ENCODE data around the gene CHIT1. TPM values are rescaled to one million over a fixed set of nuclear protein-coding genes. Genes with fewer than 3 reads are reported as not detected.
"Not testable (repeated sequence)": the region's sequence is repeated elsewhere in the genome, so short reads cannot be mapped to it uniquely, and the experiment has no call there.

CHIT1 gene
- total and polyA plus RNA-seq, 9 donors = 0.08 to 26.9 (median 0.90) TPM; not detected in 3

DNA sequence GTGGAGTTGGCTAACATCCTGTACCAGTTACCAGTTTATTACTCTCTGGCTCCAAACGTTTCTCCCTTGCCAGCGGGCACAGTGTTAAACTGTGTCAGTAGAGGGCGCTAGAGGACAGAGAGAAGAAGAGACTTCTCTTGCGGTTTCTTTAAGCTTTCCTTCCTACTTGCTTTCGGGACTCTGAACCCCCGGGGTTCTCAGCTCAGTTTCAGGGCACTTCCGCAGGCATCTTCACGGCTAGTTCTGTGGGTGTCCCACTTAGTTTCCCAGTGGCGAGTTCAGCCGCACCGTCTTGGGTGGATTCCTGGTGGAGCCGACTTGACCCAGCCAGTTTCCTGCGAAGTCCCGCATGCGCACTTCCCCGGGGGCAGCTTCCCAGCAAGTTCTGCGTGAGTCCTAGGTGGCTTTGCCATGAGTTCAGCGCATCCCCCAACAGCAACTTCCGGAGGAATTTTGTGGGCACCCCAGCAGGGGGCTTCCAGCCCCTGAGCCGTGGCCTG lies 37.9 kb upstream of the CHIT1 start:
- intact Hi-C loops (cut with DNase I) = loop anchor here in 2 of 4 donors (10.0 kb wide), 2 partner anchors 437 to 447 kb away; no protein-coding TSS in a partner anchor
- no peaks in the 10 kb centered on the region for H3K27me3 ChIP-seq
- TF ChIP-seq EP300 (IDR thresholded peaks at IDR 0.05) (no peak), POLR2A (IDR thresholded peaks at IDR 0.05) (no peak)
- TF ChIP-seq, protein P1, sequence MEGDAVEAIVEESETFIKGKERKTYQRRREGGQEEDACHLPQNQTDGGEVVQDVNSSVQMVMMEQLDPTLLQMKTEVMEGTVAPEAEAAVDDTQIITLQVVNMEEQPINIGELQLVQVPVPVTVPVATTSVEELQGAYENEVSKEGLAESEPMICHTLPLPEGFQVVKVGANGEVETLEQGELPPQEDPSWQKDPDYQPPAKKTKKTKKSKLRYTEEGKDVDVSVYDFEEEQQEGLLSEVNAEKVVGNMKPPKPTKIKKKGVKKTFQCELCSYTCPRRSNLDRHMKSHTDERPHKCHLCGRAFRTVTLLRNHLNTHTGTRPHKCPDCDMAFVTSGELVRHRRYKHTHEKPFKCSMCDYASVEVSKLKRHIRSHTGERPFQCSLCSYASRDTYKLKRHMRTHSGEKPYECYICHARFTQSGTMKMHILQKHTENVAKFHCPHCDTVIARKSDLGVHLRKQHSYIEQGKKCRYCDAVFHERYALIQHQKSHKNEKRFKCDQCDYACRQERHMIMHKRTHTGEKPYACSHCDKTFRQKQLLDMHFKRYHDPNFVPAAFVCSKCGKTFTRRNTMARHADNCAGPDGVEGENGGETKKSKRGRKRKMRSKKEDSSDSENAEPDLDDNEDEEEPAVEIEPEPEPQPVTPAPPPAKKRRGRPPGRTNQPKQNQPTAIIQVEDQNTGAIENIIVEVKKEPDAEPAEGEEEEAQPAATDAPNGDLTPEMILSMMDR (IDR thresholded peaks at IDR 0.05) = peak; percentile 86 to 91 (median 87)
- no peaks in the 10 kb centered on the region for H3K36me3 ChIP-seq
- no peaks in the 10 kb centered on the region for H3K9me3 ChIP-seq
- 0% methylated on average over 20 of the region's 20 CpGs for WGBS, 3 donors
- H3K4me3 ChIP-seq = peak overlapping the region; percentile 56
- DNase-seq = peak; percentile 83 to 89 (median 87)
- peaks cover 3% of the 10 kb centered on the region for H3K4me1 ChIP-seq (ENCODE audit: insufficient read depth)
- peak overlapping the region; percentile 68 to 82 for H3K27ac ChIP-seq

DNA sequence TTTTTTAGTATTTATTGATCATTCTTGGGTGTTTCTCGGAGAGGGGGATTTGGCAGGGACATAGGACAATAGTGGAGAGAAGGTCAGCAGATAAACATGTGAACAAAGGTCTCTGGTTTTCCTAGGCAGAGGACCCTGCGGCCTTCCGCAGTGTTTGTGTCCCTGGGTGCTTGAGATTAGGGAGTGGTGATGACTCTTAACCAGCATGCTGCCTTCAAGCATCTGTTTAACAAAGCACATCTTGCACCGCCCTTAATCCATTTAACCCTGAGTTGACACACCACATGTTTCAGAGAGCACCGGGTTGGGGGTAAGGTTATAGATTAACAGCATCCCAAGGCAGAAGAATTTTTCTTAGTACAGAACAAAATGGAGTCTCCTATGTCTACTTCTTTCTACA lies 36.7 kb upstream of the CHIT1 start:
- 49 to 65% (median 50%) methylated on average over 5 of the region's 5 CpGs for WGBS, 3 donors
- H3K36me3 ChIP-seq; H3K27ac ChIP-seq; H3K4me1 ChIP-seq (ENCODE audit: insufficient read depth); DNase-seq; H3K27me3 ChIP-seq; H3K9me3 ChIP-seq; H3K4me3 ChIP-seq: not testable (repeated sequence)
- intact Hi-C loops (cut with DNase I) = loop anchor here in 2 of 4 donors (10.0 kb wide), 2 partner anchors 439 to 449 kb away; no protein-coding TSS in a partner anchor

DNA sequence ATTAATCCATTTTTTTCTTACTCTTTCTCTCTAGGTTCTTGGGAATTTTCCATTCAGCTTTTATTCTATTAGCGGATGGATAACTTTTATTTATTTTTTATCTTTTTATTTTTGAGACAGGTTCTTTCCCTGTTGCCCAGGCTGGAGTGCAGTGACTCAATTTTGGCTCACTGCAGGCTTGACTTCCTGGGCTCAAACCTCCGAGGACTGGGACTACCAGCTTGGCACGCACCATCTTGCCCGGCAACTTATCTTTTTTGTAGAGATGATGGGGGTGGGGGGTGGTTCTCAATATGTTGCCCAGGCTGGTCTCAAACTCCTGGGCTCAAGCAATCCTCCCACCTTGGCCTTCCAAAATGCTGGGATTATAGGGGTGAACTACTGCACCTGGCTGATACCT lies 36.1 kb upstream of the CHIT1 start:
- no peaks in the 10 kb centered on the region for H3K9me3 ChIP-seq
- H3K4me1 ChIP-seq (ENCODE audit: insufficient read depth) = peaks cover 3% of the 10 kb centered on the region
- WGBS, 3 donors = 62 to 74% (median 72%) methylated on average over 4 of the region's 4 CpGs
- no peak for DNase-seq
- no peaks in the 10 kb centered on the region for H3K27me3 ChIP-seq
- intact Hi-C loops (cut with DNase I) = loop anchor here in 2 of 4 donors (10.0 kb wide), 2 partner anchors 439 to 449 kb away; no protein-coding TSS in a partner anchor
- no peak overlapping the region for H3K4me3 ChIP-seq
- H3K27ac ChIP-seq = no peak overlapping the region
- TF ChIP-seq, protein P1 (IDR thresholded peaks at IDR 0.05) = no peak
- TF ChIP-seq POLR2A (IDR thresholded peaks at IDR 0.05) (no peak), EP300 (IDR thresholded peaks at IDR 0.05) (no peak)
- H3K36me3 ChIP-seq = no peaks in the 10 kb centered on the region

DNA sequence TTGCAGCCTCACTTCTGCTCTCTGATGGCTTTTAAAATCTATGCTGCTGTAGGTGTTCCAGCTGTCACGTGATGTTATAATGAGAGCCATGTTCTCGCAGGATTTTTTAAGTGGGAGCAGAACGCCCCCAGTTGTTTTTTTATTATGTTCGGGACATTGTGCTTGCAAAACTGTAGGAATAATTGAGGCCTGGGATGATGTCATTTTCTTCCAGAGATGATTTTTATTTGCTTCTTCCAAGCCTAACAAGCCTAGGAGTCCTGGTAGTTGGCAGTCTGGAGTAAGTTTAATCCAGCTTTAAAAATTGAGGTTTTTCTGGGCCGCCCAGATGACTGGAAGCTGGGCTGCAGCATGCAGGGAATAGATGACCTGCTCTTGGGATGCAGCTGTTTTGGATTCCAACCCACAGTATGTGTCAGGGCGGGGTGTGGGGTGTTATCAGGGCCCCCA lies 34.6 kb upstream of the CHIT1 start:
- peaks cover 3% of the 10 kb centered on the region for H3K4me1 ChIP-seq (ENCODE audit: insufficient read depth)
- H3K36me3 ChIP-seq = no peaks in the 10 kb centered on the region
- no peak for TF ChIP-seq EP300 (IDR thresholded peaks at IDR 0.05)
- TF ChIP-seq, protein P1 (IDR thresholded peaks at IDR 0.05) = no peak
- no peak for TF ChIP-seq POLR2A (IDR thresholded peaks at IDR 0.05)
- DNase-seq = no peak
- 34 to 43% (median 43%) methylated on average over 6 of the region's 6 CpGs for WGBS, 3 donors
- H3K9me3 ChIP-seq = no peaks in the 10 kb centered on the region
- intact Hi-C loops (cut with DNase I) = loop anchor here in 2 of 4 donors (10.0 kb wide), 2 partner anchors 441 to 451 kb away; no protein-coding TSS in a partner anchor
- no peaks in the 10 kb centered on the region for H3K27me3 ChIP-seq
- H3K27ac ChIP-seq = no peak overlapping the region
- H3K4me3 ChIP-seq = no peak overlapping the region

DNA sequence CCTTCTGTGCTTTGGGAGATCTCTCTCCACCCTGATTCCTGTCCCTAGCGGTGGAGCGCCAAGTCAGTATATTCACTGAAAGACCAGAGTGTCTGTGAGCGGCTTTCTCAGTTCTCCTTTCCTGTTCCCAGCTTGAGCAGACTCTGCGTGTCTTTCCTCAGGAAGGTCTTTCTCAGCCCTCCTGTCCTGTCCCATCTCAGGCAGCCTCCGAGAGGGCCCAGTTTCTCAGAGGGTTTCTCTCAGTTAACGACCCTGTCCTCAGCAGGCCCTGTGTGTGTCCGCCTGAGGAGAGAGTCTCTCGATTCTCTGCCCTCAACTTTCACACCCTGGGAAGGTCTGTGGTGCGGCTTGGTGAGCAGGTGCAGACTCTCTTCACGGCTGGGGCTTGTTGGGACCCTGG lies 34.0 kb upstream of the CHIT1 start:
- H3K9me3 ChIP-seq = no peaks in the 10 kb centered on the region
- H3K4me3 ChIP-seq = no peak overlapping the region
- intact Hi-C loops (cut with DNase I) = loop anchor here in 2 of 4 donors (10.0 kb wide), 2 partner anchors 441 to 451 kb away; no protein-coding TSS in a partner anchor
- no peaks in the 10 kb centered on the region for H3K36me3 ChIP-seq
- WGBS, 3 donors = 68 to 78% (median 73%) methylated on average over 10 of the region's 10 CpGs
- DNase-seq = no peak
- H3K4me1 ChIP-seq (ENCODE audit: insufficient read depth) = peaks cover 3% of the 10 kb centered on the region
- H3K27me3 ChIP-seq = no peaks in the 10 kb centered on the region
- H3K27ac ChIP-seq = no peak overlapping the region
- no peak for TF ChIP-seq EP300 (IDR thresholded peaks at IDR 0.05)
- TF ChIP-seq POLR2A (IDR thresholded peaks at IDR 0.05) = no peak
- TF ChIP-seq, protein P1 (IDR thresholded peaks at IDR 0.05) = no peak

DNA sequence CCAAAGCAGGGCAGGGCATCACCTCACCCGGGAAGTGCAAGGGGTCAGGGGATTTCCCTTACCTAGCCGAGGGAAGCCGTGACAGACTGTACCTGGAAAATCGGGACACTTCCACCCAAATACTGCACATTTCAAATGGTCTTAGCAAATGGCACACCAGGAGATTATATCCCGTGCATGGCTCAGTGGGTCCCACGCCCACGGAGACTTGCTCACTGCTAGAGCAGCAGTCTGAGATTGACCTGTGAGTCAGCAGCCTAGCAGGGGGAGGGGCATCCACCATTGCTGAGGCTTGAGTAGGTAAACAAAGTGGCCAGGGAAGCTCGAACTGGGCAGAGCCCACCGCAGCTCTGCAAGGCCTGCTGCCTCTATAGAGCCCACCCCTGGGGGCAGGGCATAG lies 27.2 kb upstream of the CHIT1 start:
- H3K4me1 ChIP-seq (ENCODE audit: insufficient read depth); intact Hi-C loops (cut with DNase I); H3K27ac ChIP-seq; H3K4me3 ChIP-seq; H3K36me3 ChIP-seq; DNase-seq; H3K9me3 ChIP-seq; H3K27me3 ChIP-seq: not testable (repeated sequence)
- WGBS, 3 donors = 85 to 88% (median 87%) methylated on average over 9 of the region's 9 CpGs

DNA sequence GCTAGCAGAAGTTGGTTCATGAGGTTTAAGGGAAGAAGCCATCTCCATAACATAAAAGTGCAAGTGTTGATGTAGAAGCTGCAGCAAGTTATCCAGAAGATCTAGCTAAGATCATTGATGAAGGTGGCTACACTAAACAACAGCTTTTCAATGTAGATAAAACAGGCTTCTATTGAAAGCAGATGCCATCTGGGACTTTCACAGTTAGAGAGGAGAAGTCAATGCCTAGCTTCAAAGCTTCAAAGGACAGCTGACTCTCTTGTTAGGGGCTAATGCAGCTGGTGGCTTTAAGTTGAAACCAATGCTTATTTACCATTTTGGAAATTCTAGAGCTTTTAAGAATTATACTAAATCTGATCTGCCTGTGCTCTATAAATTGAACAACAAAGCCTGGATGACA lies 25.3 kb upstream of the CHIT1 start:
- DNase-seq; H3K9me3 ChIP-seq; intact Hi-C loops (cut with DNase I); H3K4me3 ChIP-seq; H3K4me1 ChIP-seq (ENCODE audit: insufficient read depth); H3K36me3 ChIP-seq; H3K27me3 ChIP-seq; H3K27ac ChIP-seq: not testable (repeated sequence)

Data from ovary (tissue), 9 donors.